ENCODE results near the gene WDR6.

Gene WDR6, protein sequence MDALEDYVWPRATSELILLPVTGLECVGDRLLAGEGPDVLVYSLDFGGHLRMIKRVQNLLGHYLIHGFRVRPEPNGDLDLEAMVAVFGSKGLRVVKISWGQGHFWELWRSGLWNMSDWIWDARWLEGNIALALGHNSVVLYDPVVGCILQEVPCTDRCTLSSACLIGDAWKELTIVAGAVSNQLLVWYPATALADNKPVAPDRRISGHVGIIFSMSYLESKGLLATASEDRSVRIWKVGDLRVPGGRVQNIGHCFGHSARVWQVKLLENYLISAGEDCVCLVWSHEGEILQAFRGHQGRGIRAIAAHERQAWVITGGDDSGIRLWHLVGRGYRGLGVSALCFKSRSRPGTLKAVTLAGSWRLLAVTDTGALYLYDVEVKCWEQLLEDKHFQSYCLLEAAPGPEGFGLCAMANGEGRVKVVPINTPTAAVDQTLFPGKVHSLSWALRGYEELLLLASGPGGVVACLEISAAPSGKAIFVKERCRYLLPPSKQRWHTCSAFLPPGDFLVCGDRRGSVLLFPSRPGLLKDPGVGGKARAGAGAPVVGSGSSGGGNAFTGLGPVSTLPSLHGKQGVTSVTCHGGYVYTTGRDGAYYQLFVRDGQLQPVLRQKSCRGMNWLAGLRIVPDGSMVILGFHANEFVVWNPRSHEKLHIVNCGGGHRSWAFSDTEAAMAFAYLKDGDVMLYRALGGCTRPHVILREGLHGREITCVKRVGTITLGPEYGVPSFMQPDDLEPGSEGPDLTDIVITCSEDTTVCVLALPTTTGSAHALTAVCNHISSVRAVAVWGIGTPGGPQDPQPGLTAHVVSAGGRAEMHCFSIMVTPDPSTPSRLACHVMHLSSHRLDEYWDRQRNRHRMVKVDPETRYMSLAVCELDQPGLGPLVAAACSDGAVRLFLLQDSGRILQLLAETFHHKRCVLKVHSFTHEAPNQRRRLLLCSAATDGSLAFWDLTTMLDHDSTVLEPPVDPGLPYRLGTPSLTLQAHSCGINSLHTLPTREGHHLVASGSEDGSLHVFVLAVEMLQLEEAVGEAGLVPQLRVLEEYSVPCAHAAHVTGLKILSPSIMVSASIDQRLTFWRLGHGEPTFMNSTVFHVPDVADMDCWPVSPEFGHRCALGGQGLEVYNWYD

DNA sequence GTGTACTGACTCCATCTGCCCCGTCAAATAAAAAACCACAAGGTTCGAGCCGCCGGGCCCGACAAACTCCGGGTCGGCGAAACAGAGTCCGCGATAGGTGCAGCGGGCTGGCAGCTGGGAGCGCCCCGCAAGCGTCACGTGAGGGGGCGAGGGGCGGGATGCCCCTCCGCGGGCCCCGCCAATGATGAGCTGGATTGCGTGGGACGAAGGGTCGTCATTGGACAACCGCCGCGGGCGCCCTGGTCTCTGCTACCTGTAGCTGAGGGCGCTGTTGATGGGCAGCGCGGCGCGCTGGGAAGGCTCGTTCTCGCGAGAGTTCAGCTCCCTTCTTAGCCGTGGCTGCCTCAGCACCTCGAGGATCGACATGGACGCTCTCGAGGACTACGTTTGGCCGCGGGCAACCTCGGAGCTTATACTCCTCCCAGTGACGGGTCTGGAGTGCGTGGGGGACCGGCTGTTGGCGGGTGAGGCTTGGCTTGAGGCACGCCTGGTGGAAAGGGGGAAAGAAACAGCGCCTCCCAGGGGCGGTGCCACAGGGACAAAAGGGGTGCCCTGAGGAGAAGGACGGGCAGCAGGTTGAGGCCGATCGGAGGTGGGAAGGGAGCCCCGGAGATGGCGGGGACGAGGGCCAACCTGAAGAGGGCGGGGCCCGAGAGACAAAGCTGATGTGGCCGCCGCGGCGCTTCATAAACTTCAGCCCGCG lies at the start of gene WDR6:
Gene WDR6, plus strand, starts transcription at position 324 of the 703 bp plus-strand sequence. Its CDS starts 41 bp downstream, at position 365.
- DNase-seq, result peak; percentile 66 to 98 (median 95)

DNA sequence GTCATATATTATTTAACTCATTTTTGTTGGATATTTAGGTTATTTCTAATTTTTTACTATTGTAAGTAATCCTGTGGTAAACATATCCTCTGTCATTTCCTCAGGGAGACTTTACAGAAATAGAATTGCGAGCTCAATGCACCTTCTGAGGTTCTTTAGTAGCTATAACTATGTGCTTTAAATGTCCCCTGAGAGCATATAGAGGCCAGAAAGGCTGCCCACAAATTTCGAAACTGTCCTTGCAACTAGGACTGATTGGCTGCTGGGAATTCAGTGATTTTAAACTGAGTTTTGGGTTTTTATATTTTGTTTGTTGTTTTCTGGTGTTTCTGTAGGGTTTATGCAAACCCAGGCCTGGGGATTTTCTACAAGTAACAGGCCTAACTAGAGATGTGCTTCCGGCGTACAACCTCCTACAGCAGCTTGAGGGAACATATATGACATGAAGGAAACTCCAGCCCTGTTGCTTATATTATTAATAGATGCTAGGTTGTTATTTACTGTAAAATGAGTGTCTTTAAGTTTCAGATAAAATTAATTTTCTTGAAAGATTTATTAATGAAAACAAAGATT lies 46.3 kb upstream of the WDR6 start:
- DNase-seq, result no peak

- peak in 1 of 51 donors; percentile 7 for DNase-seq
Measured at GRCh38 chr3:48962340-48962739, 44.9 kb upstream of the WDR6 start.

- peak in 1 of 51 donors; percentile 5 for DNase-seq
Measured at GRCh38 chr3:48962939-48963338, 44.3 kb upstream of the WDR6 start.

DNA sequence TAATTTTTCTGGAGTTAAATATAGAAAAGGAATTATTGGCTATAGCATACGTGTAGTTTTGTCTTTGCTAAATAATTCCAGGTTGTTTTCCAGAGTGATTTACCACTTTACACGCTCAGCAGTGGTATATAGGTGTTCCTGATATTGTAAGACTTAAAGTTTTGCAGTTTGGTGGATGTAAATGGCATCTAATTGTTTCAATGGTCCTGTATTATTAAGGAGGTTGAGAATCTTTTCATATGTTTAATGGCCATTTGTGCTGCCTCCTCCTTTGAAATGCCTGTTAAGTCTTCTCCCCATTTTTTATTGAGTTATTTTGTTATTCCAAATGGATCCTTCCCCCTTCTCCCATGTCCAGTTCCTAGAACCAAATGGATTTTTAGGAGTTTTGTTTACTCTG lies 43.6 kb upstream of the WDR6 start:
- DNase-seq, result no peak

GRCh38 chr3:48966367-48966766 lies 40.8 kb upstream of the WDR6 start:
- DNase-seq, result no peak

GRCh38 chr3:48966876-48967361 lies 40.3 kb upstream of the WDR6 start:
- DNase-seq, result peak in 2 of 51 donors; percentile 13 to 56

GRCh38 chr3:48970586-48970985 lies 36.6 kb upstream of the WDR6 start:
- no peak for DNase-seq

DNA sequence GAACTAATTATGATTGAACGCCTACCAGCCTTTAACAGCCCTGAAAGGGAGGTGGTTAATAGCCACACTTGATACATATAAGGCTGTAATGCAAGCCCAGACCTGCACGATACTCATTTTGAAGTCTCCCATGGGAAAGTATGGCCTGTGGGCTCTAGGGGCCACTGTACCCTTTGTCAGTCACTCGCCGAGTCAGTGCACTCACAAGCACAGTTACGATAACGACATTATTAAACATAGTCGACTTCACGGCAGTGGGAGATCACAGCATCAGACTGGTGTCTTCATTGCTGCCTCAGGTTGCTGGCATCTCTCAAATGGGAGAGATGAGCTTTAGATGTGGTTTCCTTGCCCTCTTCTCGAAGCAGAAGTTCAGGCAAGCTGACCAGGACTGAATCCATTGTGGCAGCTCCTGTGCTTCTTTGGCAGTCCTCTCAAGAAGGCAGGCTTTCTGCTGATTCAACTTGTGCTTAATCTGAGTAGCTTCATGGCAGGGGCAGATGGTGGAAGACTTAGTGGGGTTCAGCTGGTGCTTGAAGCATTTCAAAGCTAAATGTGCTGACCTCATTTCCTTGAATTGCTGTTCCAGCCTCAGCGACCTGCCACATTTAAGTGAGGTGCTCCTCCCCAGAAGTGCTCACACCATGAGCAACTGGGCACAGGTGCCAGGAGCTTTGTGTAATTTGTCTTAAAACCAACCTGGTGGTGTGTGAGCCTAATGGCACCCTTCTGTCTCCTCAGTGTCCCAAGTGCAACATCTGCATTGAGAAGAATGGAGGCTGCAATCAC lies 32.9 kb upstream of the WDR6 start:
- DNase-seq, result no peak

- no peak for DNase-seq
Measured at GRCh38 chr3:48979451-48979850, 27.7 kb upstream of the WDR6 start.

DNA sequence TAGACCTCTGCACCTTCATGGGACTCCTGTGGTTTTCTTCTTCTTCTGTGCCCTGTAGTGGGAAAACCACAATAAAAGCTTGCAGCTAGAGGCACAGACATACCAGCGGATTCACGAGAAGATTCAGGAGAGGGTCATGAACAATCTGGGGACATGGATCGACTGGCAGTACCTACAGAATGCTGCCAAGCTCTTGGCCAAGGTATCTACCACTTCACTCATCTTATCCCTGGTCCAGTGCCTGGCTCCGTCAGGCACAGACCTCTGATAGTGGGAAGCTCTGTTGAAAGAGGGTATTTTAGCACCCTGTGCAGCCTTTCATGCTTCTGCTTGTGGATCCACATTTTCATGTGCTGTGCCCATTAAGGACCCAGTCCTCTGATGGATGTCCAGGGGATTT lies 26.9 kb upstream of the WDR6 start:
- no peak for DNase-seq

DNA sequence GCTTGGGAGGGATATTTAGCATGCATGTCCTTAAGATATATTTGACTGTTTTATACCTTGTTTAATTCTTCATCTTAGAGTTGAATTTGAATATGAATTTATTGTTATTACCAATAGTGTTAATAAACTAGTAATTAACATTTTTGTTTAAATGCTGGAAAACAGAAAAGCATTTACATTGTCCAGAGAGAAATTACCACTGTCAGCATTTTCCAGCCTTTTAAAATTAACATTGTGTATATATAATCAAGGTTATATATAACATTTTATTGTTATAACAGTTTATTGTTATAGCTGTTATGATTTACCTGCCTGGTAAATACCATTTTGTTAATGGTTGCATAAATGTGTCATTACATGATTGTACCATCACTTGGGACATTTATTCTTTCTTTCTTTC lies 25.2 kb upstream of the WDR6 start:
- DNase-seq, result no peak

- DNase-seq, result no peak
Measured at GRCh38 chr3:48982686-48983085, 24.5 kb upstream of the WDR6 start.

- no peak for DNase-seq
Measured at GRCh38 chr3:48983096-48983495, 24.1 kb upstream of the WDR6 start.

GRCh38 chr3:48984663-48985062 lies 22.5 kb upstream of the WDR6 start:
- no peak for DNase-seq

- DNase-seq, result no peak
Measured at GRCh38 chr3:48985831-48986376, 21.3 kb upstream of the WDR6 start.

DNA sequence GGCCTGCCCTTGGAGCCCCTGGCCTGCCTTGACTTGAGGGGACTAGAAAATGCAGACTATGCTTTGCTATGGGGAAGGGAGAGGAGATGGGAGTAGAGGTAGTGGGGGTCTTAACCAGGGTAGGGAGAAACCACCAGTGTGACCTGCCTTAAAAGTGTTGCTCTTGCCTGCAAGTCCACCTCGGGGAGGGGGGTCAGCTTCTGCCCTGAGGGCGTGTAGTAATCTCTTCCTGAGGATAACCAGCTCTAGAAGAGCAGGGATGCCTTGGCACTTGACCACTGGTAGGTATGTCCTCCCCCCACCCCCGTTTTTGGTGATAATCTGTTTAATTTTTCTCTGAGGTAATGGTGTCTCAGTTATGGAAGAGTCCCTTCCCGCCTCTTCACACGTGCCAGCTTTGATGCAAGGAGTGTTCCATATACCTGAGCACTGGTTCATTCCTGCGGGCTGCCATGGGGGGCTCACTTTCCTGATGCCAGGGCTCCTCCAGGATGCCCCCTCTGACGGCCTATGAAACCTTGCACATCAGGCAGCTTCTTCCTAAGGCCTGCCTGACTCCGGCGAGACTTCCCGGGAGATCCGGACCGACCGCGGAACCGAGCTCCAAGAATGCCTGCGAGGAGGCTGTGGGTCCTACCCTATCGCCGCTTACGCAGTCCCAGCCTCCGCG lies 17.9 kb upstream of the WDR6 start:
- DNase-seq, result no peak

DNA sequence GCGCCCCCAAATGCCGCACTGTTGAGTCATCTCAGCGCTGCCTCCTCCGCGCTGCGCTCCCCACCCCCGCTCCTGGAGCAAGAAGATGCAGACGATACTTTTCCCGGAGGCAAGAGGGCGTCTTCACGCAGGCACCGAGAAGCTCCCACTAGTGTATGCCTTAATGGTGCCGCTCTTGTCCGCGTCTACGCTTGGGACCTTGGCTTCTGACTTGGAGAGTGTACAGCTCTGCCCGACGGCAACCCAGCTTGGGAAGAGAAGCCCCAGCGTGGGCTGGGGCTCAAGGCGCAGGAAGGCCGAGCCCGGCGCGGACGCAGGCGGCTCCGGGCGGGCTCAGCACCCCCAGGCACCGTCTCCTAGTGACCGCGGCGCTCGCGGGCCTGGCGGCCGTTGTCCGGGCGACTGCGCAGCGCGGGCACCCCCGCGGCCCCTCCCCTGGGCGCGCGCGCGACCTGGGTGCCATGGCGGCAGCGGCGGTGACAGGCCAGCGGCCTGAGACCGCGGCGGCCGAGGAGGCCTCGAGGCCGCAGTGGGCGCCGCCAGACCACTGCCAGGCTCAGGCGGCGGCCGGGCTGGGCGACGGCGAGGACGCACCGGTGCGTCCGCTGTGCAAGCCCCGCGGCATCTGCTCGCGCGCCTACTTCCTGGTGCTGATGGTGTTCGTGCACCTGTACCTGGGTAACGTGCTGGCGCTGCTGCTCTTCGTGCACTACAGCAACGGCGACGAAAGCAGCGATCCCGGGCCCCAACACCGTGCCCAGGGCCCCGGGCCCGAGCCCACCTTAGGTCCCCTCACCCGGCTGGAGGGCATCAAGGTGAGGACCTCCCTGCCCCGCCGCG lies 17.2 kb upstream of the WDR6 start, which contains the start of gene P4HTM:
Gene P4HTM, plus strand, starts transcription at position 446 of the 840 bp plus-strand sequence. Its CDS starts 16 bp downstream, at position 462.
- peak; percentile 36 to 94 (median 84) for DNase-seq

All from hypothalamus (tissue), 51 donors.